H1 (cell line): ENCODE data around the gene MMP7. TPM values are rescaled to one million over a fixed set of nuclear protein-coding genes. Genes with fewer than 3 reads are reported as not detected.

ENCODE experiments used
- CTCF ChIA-PET: fragments of 300-600 bp; sonication (Branson Sonifier 250); formaldehyde crosslinking; loops from one replicate; lab custom pipeline; 2021; ENCODE audit not compliant: partially characterized antibody; lab: Charles Lee
- POLR2A ChIA-PET: fragments of 300-600 bp; sonication (Branson Sonifier 250); formaldehyde crosslinking; loops from one replicate; lab custom pipeline; 2021; ENCODE audit warnings: inconsistent platforms; ENCODE audit not compliant: partially characterized antibody; lab: Charles Lee
- DNase-seq, 2 experiments: peaks; one replicate each; pipeline versions ENCODE4 v3.0.0 to v3.0.0-alpha.2; 2010 to 2022; ENCODE audit warnings: low spot score in 2 of 2, low read depth in 1 of 2, mixed read lengths in 1 of 2
- FAIRE-seq: peaks from 2 replicates; lab custom pipeline; 2011; peaks lifted over from hg19 to GRCh38; lab: Jason Lieb, UNC
- H2AFZ ChIP-seq: 2 replicates; pipeline ENCODE4 v1.8.1; 2012; ENCODE audit warnings: low read length, inconsistent platforms
- H2AK5ac ChIP-seq: 2 replicates; pipeline ENCODE4 v1.6.1; 2013; ENCODE audit warnings: low read depth, low read length
- H2BK120ac ChIP-seq: replicated peaks from 2 replicates; pipeline ENCODE3; 2013; ENCODE audit warnings: low read depth, low read length, inconsistent platforms
- H2BK12ac ChIP-seq: 2 replicates; pipeline ENCODE4 v1.6.1; 2013; ENCODE audit warnings: low read depth, low read length
- H2BK15ac ChIP-seq: 2 replicates; pipeline ENCODE4 v1.6.1; 2013; ENCODE audit warnings: low read length
- H2BK20ac ChIP-seq: 2 replicates; pipeline ENCODE4 v1.6.1; 2013; ENCODE audit warnings: low read length
- H2BK5ac ChIP-seq: 2 replicates; pipeline ENCODE4 v1.6.1; 2013; ENCODE audit warnings: low read depth, low read length
- H3K14ac ChIP-seq: 2 replicates; pipeline ENCODE4 v1.6.1; 2013; ENCODE audit warnings: inconsistent platforms; ENCODE audit not compliant: insufficient read length
- H3K18ac ChIP-seq: 2 replicates; pipeline ENCODE4 v1.6.1; 2013; ENCODE audit warnings: low read length; ENCODE audit errors: extremely low read depth
- H3K23ac ChIP-seq: 2 replicates; pipeline ENCODE4 v1.6.1; 2013; ENCODE audit warnings: inconsistent platforms; ENCODE audit not compliant: insufficient read length
- H3K23me2 ChIP-seq: 2 replicates; pipeline ENCODE4 v1.6.1; 2013; ENCODE audit warnings: low read depth, low read length
- H3K27ac ChIP-seq: 2 replicates; pipeline ENCODE4 v1.6.1; 2011; ENCODE audit warnings: low read depth, low read length, inconsistent platforms
- H3K27me3 ChIP-seq, 4 experiments: replicated peaks in 1 of 4; 1 replicate in 1 of 4; 2 replicates in 3 of 4; pipeline versions ENCODE4 v1.6.1 to v1.8.1; 2011 to 2013; ENCODE audit warnings: low read length in 3 of 4, mild to moderate bottlenecking in 3 of 4, inconsistent platforms in 2 of 4, mixed read lengths in 2 of 4, moderate library complexity in 1 of 4; ENCODE audit not compliant: control insufficient read depth in 3 of 4, insufficient read depth in 3 of 4; ENCODE audit errors: extremely low read depth in 1 of 4
- H3K36me3 ChIP-seq, 4 experiments: 2 replicates each; pipeline versions ENCODE4 v1.6.1 to v1.8.1; 2011 to 2013; ENCODE audit warnings: mild to moderate bottlenecking in 4 of 4, low read length in 3 of 4, moderate library complexity in 2 of 4, control low read depth in 1 of 4, inconsistent platforms in 1 of 4; ENCODE audit not compliant: insufficient read depth in 4 of 4, control insufficient read depth in 2 of 4
- H3K4ac ChIP-seq: replicated peaks from 2 replicates; pipeline ENCODE3; 2013; ENCODE audit warnings: low read length, low read depth, mixed read lengths, inconsistent platforms; ENCODE audit not compliant: insufficient read length
- H3K4me1 ChIP-seq, 4 experiments: replicated peaks in 1 of 4; 1 replicate in 1 of 4; 2 replicates in 3 of 4; pipeline versions ENCODE4 v1.6.1 to v1.8.1; 2011 to 2013; ENCODE audit warnings: low read length in 3 of 4, inconsistent platforms in 2 of 4, mixed read lengths in 1 of 4; ENCODE audit not compliant: insufficient read depth in 4 of 4, control insufficient read depth in 3 of 4
- H3K4me2 ChIP-seq, 2 experiments: 2 replicates each; pipeline versions ENCODE4 v1.6.1 to v1.8.1; 2011 to 2013; ENCODE audit warnings: low read depth in 2 of 2, low read length in 2 of 2, control low read depth in 1 of 2, inconsistent platforms in 1 of 2, mild to moderate bottlenecking in 1 of 2; ENCODE audit not compliant: insufficient read depth in 1 of 2
- H3K4me3 ChIP-seq, 4 experiments: fragments of 200-600, 300-600 bp in 1 of 4; sonication (generic), shearing (Covaris generic), sonication (Bioruptor Twin) in 1 of 4; 2 replicates each; pipeline versions ENCODE4 v1.5.1 to v1.8.1; 2011 to 2016; ENCODE audit warnings: low read length in 4 of 4, low read depth in 3 of 4, control low read depth in 2 of 4, inconsistent platforms in 2 of 4, mild to moderate bottlenecking in 2 of 4, mixed read lengths in 1 of 4, moderate library complexity in 1 of 4; ENCODE audit not compliant: insufficient read depth in 2 of 4; ENCODE audit errors: extremely low read depth in 1 of 4
- H3K56ac ChIP-seq: replicated peaks from 2 replicates; pipeline ENCODE3; 2013; ENCODE audit warnings: low read depth, mild to moderate bottlenecking, mixed read lengths, low read length, inconsistent platforms; ENCODE audit not compliant: insufficient read length
- H3K79me1 ChIP-seq: 2 replicates; pipeline ENCODE4 v1.6.1; 2013; ENCODE audit warnings: low read depth, low read length, control low read depth
- H3K79me2 ChIP-seq, 2 experiments: 2 replicates each; pipeline versions ENCODE4 v1.6.1 to v1.8.1; 2012 to 2013; ENCODE audit warnings: low read length in 2 of 2, mild to moderate bottlenecking in 2 of 2, inconsistent platforms in 1 of 2; ENCODE audit not compliant: insufficient read depth in 2 of 2, control insufficient read depth in 1 of 2
- H3K9ac ChIP-seq, 4 experiments: replicated peaks in 1 of 4; 1 replicate in 1 of 4; 2 replicates in 3 of 4; pipeline versions ENCODE4 v1.6.1 to v1.8.1; 2011 to 2013; ENCODE audit warnings: low read depth in 3 of 4, low read length in 3 of 4, control low read depth in 2 of 4, mild to moderate bottlenecking in 2 of 4, moderate library complexity in 2 of 4, inconsistent platforms in 1 of 4; ENCODE audit errors: extremely low read depth in 1 of 4
- H3K9me3 ChIP-seq, 2 experiments: 2 replicates each; pipeline versions ENCODE4 v1.6.1 to v1.8.1; 2012 to 2013; ENCODE audit warnings: mild to moderate bottlenecking in 2 of 2, moderate library complexity in 2 of 2, control low read depth in 1 of 2, inconsistent platforms in 1 of 2, low read depth in 1 of 2, low read length in 1 of 2, mixed read lengths in 1 of 2; ENCODE audit not compliant: insufficient read depth in 2 of 2
- H4K20me1 ChIP-seq, 2 experiments: replicated peaks in 1 of 2; 2 replicates each; pipeline versions ENCODE3 to v1.8.1; 2011 to 2013; ENCODE audit warnings: inconsistent platforms in 2 of 2, low read length in 2 of 2, mild to moderate bottlenecking in 1 of 2; ENCODE audit not compliant: insufficient read depth in 2 of 2, control insufficient read depth in 1 of 2
- H4K5ac ChIP-seq: 2 replicates; pipeline ENCODE4 v1.6.1; 2013; ENCODE audit warnings: low read length, low read depth, mixed read lengths, inconsistent platforms; ENCODE audit not compliant: insufficient read length
- H4K8ac ChIP-seq: 2 replicates; pipeline ENCODE4 v1.8.0; 2013; ENCODE audit warnings: mild to moderate bottlenecking, moderate library complexity, low read length, inconsistent platforms; ENCODE audit not compliant: insufficient read depth; ENCODE audit errors: extremely low read depth
- H4K91ac ChIP-seq: replicated peaks from 2 replicates; pipeline ENCODE3; 2013; ENCODE audit warnings: low read length, mixed read lengths, inconsistent platforms; ENCODE audit not compliant: insufficient read length
- ASH2L ChIP-seq: fragments of 200-600, 300-600 bp; sonication (generic); IDR thresholded peaks from one replicate; pipeline ENCODE4 v1.7.1; 2017; ENCODE audit warnings: low read length
- EP300 ChIP-seq, 2 experiments: IDR thresholded peaks; 1 replicate in 1 of 2; 2 replicates in 1 of 2; pipeline ENCODE4 v1.6.1; 2011 to 2012; ENCODE audit warnings: low read depth in 2 of 2, low read length in 2 of 2, mild to moderate bottlenecking in 2 of 2, borderline replicate concordance in 1 of 2, inconsistent platforms in 1 of 2, moderate library complexity in 1 of 2
- MAFK ChIP-seq: IDR thresholded peaks from 2 replicates; pipeline ENCODE4 v1.6.1; 2012; ENCODE audit warnings: low read depth, mild to moderate bottlenecking, improper control_type of control experiment, low read length
- RAD21 ChIP-seq, 2 experiments: IDR thresholded peaks in 1 of 2; conservative IDR thresholded peaks in 1 of 2; 2 replicates each; pipeline ENCODE4 v1.6.1; 2011; ENCODE audit warnings: low read depth in 2 of 2, low read length in 2 of 2, improper control_type of control experiment in 1 of 2, inconsistent platforms in 1 of 2, mild to moderate bottlenecking in 1 of 2, moderate library complexity in 1 of 2
- SAP30 ChIP-seq: fragments of 300-600 bp; sonication (generic); IDR thresholded peaks from 2 replicates; pipeline ENCODE4 v1.7.1; 2012; ENCODE audit warnings: low read length, moderate library complexity, mild to moderate bottlenecking, inconsistent platforms; ENCODE audit not compliant: insufficient read depth, insufficient replicate concordance
- YY1 ChIP-seq: IDR thresholded peaks from 2 replicates; pipeline ENCODE4 v1.6.1; 2011; ENCODE audit warnings: low read depth, mild to moderate bottlenecking, low read length
- WGBS, 2 experiments: shearing (Covaris generic) in 1 of 2; methylation state at CpG; one replicate each; pipeline versions ENCODE4 v1.1.6 to v1.1.7; 2013 to 2015; ENCODE audit warnings: low lambda C conversion rate in 2 of 2, mixed read lengths in 2 of 2, inconsistent platforms in 1 of 2, low coverage in 1 of 2, missing lambda C conversion rate in 1 of 2; ENCODE audit not compliant: insufficient replicate concordance in 2 of 2, insufficient coverage in 1 of 2, insufficient read length in 1 of 2; ENCODE audit errors: extremely low coverage in 1 of 2, missing lambda C conversion rate in 1 of 2; 5-methylcytosine and 5-hydroxymethylcytosine counted together
- polyA plus RNA-seq, 7 experiments: library from polyadenylated mRNA; depleted of rRNA in 3 of 7; stranded (reverse) in 5 of 7; unstranded in 2 of 7; fragments of >200 nt in 5 of 7; fragments of 200-250 nt in 2 of 7; gene quantifications; 1 replicate in 5 of 7; 2 replicates in 1 of 7; 4 replicates in 1 of 7; pipeline versions ENCODE4 v1.2.1 to v1.2.3, GENCODE V29; 2011 to 2013; ENCODE audit warnings: missing spikeins in 2 of 7, mixed read lengths in 2 of 7
- total RNA-seq: library from RNA; stranded (reverse); fragmentation: NEBNext Ultra II Directional; extraction: Animal tissue kit (Norgen Biotek cat#: 25700); gene quantifications from 2 replicates; pipeline ENCODE4 v1.2.1, GENCODE V29; 2021

MMP7 gene
- total and polyA plus RNA-seq, 2 of the 8 experiments (the other 6 are each of a cell fraction or from before 2014, with no cell fraction given): not detected

- no peaks in the 10 kb centered on the region for H3K79me1 ChIP-seq
- 79% methylated on average over 8 of the region's 8 CpGs; no CpG with 5 or more reads in 1 of the 2 experiments for WGBS, 2 experiments
- no peak overlapping the region for H3K14ac ChIP-seq
These were observed 22.1 kb upstream of the MMP7 start for GRCh38 chr11:102552447-102553194.

More at GRCh38 chr11:102552447-102553194, 22.1 kb upstream of the MMP7 start:
- DNase-seq (no peak), FAIRE-seq (no peak)
- POLR2A ChIA-PET: no interaction called here
- Histone ChIP-seq H2BK120ac (no peak overlapping the region), H3K27me3 (no peaks in the 10 kb centered on the region), H3K36me3 (no peaks in the 10 kb centered on the region), H2AFZ (0 out of 2 replicates have a peak overlapping the region, but pooled peaks have one; percentile 67), H3K9ac (no peak overlapping the region), H2AK5ac (no peak overlapping the region), H3K4me1 (no peaks in the 10 kb centered on the region), H2BK5ac (no peak overlapping the region), H3K4me2 (no peak overlapping the region), H4K20me1 (no peaks in the 10 kb centered on the region), H2BK12ac (no peak overlapping the region), H3K23me2 (no peaks in the 10 kb centered on the region), H4K91ac (no peak overlapping the region), H2BK15ac (no peak overlapping the region), H3K23ac (no peak overlapping the region), H3K4ac (no peak overlapping the region), H4K5ac (no peak overlapping the region), H3K79me2 (no peaks in the 10 kb centered on the region), H2BK20ac (no peak overlapping the region), H3K56ac (no peak overlapping the region), H3K18ac (no peak overlapping the region), H3K9me3 (no peaks in the 10 kb centered on the region), H4K8ac (no peak overlapping the region), H3K27ac (no peak overlapping the region), H3K4me3 (no peak overlapping the region)
- CTCF ChIA-PET: interaction anchor here (0.6 to 3.2 kb wide), 5 partner anchors 20 to 181 kb away, joined by 3 to 16 read pairs (median 4); no protein-coding TSS in a partner anchor
- no peak for TF ChIP-seq SAP30
- no peak for TF ChIP-seq RAD21 (IDR thresholded peaks at IDR 0.05 in 1 of 2, conservative IDR thresholded peaks at IDR 0.05 in 1 of 2; ENCODE audit: low read depth in 2 of 2, low read length in 2 of 2)
- TF ChIP-seq EP300 (IDR thresholded peaks at IDR 0.05; ENCODE audit: borderline replicate concordance in 1 of 2, low read depth in 2 of 2, low read length in 2 of 2): no peak
- no peak for TF ChIP-seq MAFK
- TF ChIP-seq ASH2L: no peak
- no peak for TF ChIP-seq YY1
